NCI-H526 treated with DMSO at 0.1 percent for 48 hours (cell line): ENCODE results near the gene PRXL2B.

Source experiments
- DNase-seq: peaks from one replicate; lab custom pipeline; 2025; lab: John Stamatoyannopoulos, UW

PRXL2B gene

GRCh38 chr1:2587071-2587859 is 688 bp downstream of the PRXL2B start:
- no peak for DNase-seq

GRCh38 chr1:2587860-2588571 is 1.4 kb downstream of the PRXL2B start:
- no peak for DNase-seq

- no peak for DNase-seq
Measured at GRCh38 chr1:2588661-2589430, 2.3 kb downstream of the PRXL2B start.

GRCh38 chr1:2589431-2590232 is 3.1 kb downstream of the PRXL2B start:
- DNase-seq: no peak

GRCh38 chr1:2590233-2591141 is 3.9 kb downstream of the PRXL2B start:
- no peak for DNase-seq

- no peak for DNase-seq
Measured at GRCh38 chr1:2591233-2591580, 4.6 kb downstream of the PRXL2B start.

- DNase-seq: no peak
Measured at GRCh38 chr1:2591581-2592261, 5.1 kb downstream of the PRXL2B start.

GRCh38 chr1:2592672-2593071 is 6.1 kb downstream of the PRXL2B start:
- DNase-seq: no peak

- no peak for DNase-seq
Measured at GRCh38 chr1:2593251-2593878, 6.8 kb downstream of the PRXL2B start.

GRCh38 chr1:2594001-2594640 is 7.5 kb downstream of the PRXL2B start:
- no peak for DNase-seq

- DNase-seq: no peak
Measured at GRCh38 chr1:2594641-2595131, 8.1 kb downstream of the PRXL2B start.

- DNase-seq: no peak
Measured at GRCh38 chr1:2595261-2595811, 8.8 kb downstream of the PRXL2B start.

GRCh38 chr1:2595812-2596529 is 9.4 kb downstream of the PRXL2B start:
- no peak for DNase-seq

GRCh38 chr1:2596530-2597333 is 10.2 kb downstream of the PRXL2B start:
- DNase-seq: no peak

- no peak for DNase-seq
Measured at GRCh38 chr1:2597441-2598328, 11.1 kb downstream of the PRXL2B start.

GRCh38 chr1:2598329-2598931 is 11.9 kb downstream of the PRXL2B start:
- no peak for DNase-seq
